ENCODE data around the gene MCUB. TPM values are rescaled to one million over a fixed set of nuclear protein-coding genes. Genes with fewer than 3 reads are reported as not detected.
A peak's percentile ranks its signal among the peaks of the same experiment; 100 is the strongest.

Gene MCUB
- total and polyA plus RNA-seq, 2 donors (not counting 3 experiments of a cell fraction or from before 2014, with no cell fraction given): 32.5 to 53.8 TPM

DNA sequence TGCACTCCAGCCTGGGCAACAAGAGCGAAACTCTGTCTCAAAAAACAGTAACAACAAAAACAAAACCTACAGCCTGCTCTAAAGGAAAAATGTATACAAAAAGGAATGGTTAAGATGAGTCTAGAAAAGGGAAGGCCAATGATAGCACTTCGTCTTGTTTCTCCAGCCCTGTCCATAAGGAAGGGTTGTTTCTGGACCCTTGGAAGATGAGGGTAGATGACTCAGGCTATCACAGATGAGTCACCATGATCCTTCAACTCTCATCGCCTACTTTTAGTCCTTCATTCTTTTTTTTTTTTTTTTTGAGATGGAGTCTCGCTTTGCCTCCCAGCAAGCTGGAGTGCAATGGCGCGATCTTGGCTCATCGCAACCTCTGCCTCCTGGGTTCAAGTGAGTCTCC lies 161.0 kb downstream of the MCUB start:
- H3K4me1 ChIP-seq (ENCODE audit: control insufficient read depth, extremely low read depth, insufficient read depth, low read length): no peaks in the 10 kb centered on the region
- peaks cover 0 to 2% of the 10 kb centered on the region in 2 experiments for H3K36me3 ChIP-seq (ENCODE audit: control insufficient read depth in 2 of 2, extremely low read depth in 1 of 2, insufficient read depth in 2 of 2, low read length in 2 of 2)
- H3K9me3 ChIP-seq (replicated peaks; ENCODE audit: control insufficient read depth, insufficient read depth, low read length): no peaks in the 10 kb centered on the region
- POLR2A ChIA-PET: no interaction called here
- H3K4me2 ChIP-seq (ENCODE audit: insufficient read depth, low read length): no peak overlapping the region
- dilution Hi-C loops (cut with MboI; ENCODE audit: extremely low pct_ligation_motif_present, low sequenced_read_pairs) (no loop called here), intact Hi-C loops (cut with micrococcal nuclease) (no loop called here)
- no peaks in the 10 kb centered on the region for H4K20me1 ChIP-seq (replicated peaks; ENCODE audit: control insufficient read depth, extremely low read depth, insufficient read depth, low read length)
- CTCF ChIA-PET: no interaction called here
- no peaks in the 10 kb centered on the region for H3K27me3 ChIP-seq (ENCODE audit: control insufficient read depth in 2 of 2, insufficient read depth in 2 of 2, low read length in 2 of 2)
- H2AFZ ChIP-seq (ENCODE audit: low read depth, low read length): no peak overlapping the region
- H3K9ac ChIP-seq (replicated peaks; ENCODE audit: extremely low read depth, insufficient read depth, low read length): no peak overlapping the region
- no peak overlapping the region for H3K27ac ChIP-seq (ENCODE audit: insufficient read depth, low read depth, low read length)
- FAIRE-seq (no peak), DNase-seq (ENCODE audit: low read depth, low spot score) (no peak)
- no TSS peak for BruUV-seq (replicated peaks)
- H3K79me2 ChIP-seq (ENCODE audit: control insufficient read depth, insufficient read depth, low read length): no peaks in the 10 kb centered on the region
- peak; percentile 45 for TF ChIP-seq JUN (IDR thresholded peaks at IDR 0.05; ENCODE audit: borderline replicate concordance, insufficient read depth, insufficient read length, low read depth)
- TF ChIP-seq GATA2 (IDR thresholded peaks at IDR 0.05; ENCODE audit: insufficient read depth, insufficient read length, low read depth, low read length): no peak
- peak; percentile 28 for TF ChIP-seq FOS (IDR thresholded peaks at IDR 0.05; ENCODE audit: borderline replicate concordance, insufficient read depth, low read length)
- TF ChIP-seq POLR2A (IDR thresholded peaks at IDR 0.05; ENCODE audit: low read depth, low read length): no peak
- H3K4me3 ChIP-seq (replicated peaks in 1 of 3; ENCODE audit: insufficient read depth in 1 of 3, low read depth in 1 of 3, low read length in 3 of 3): no peak overlapping the region
- H3K9me1 ChIP-seq (replicated peaks; ENCODE audit: control insufficient read depth, extremely low read depth, insufficient read depth, low read length): no peaks in the 10 kb centered on the region

DNA sequence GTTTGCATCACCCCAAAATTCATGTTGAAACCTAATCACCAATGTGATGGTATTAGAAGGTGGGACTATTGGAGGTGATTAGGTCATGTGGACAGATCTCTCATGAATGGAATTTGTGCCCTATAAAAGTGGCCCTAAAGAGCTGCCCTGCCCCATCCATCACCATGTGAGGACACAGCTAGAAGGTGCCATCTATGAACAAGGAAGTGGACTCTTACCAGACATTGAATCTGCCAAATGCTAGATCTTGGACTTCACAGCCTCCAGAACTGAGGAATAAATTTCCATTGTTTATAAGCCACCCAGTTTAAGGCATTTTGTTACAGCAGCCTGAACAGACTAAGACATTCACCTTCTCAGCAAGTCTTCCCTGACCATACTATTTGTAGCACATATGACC lies 162.3 kb downstream of the MCUB start:
- no TSS peak for BruUV-seq (replicated peaks)

More for the DNA sequence above, 162.3 kb downstream of the MCUB start:
- no peaks in the 10 kb centered on the region for H3K9me3 ChIP-seq (replicated peaks; ENCODE audit: control insufficient read depth, insufficient read depth, low read length)
- H3K9ac ChIP-seq (replicated peaks; ENCODE audit: extremely low read depth, insufficient read depth, low read length): no peak overlapping the region
- no peaks in the 10 kb centered on the region for H3K36me3 ChIP-seq (ENCODE audit: control insufficient read depth in 2 of 2, extremely low read depth in 1 of 2, insufficient read depth in 2 of 2, low read length in 2 of 2)
- no peaks in the 10 kb centered on the region for H3K79me2 ChIP-seq (ENCODE audit: control insufficient read depth, insufficient read depth, low read length)
- H2AFZ ChIP-seq (ENCODE audit: low read depth, low read length): no peak overlapping the region
- intact Hi-C loops (cut with micrococcal nuclease) (no loop called here), dilution Hi-C loops (cut with MboI; ENCODE audit: extremely low pct_ligation_motif_present, low sequenced_read_pairs) (no loop called here)
- ChIA-PET POLR2A (no interaction called here), CTCF (no interaction called here)
- H3K4me2 ChIP-seq (ENCODE audit: insufficient read depth, low read length): no peak overlapping the region
- H3K9me1 ChIP-seq (replicated peaks; ENCODE audit: control insufficient read depth, extremely low read depth, insufficient read depth, low read length): no peaks in the 10 kb centered on the region
- H4K20me1 ChIP-seq (replicated peaks; ENCODE audit: control insufficient read depth, extremely low read depth, insufficient read depth, low read length): no peaks in the 10 kb centered on the region
- H3K4me3 ChIP-seq (replicated peaks in 1 of 3; ENCODE audit: insufficient read depth in 1 of 3, low read depth in 1 of 3, low read length in 3 of 3): no peak overlapping the region
- FAIRE-seq (no peak), DNase-seq (ENCODE audit: low read depth, low spot score) (no peak)
- no peak overlapping the region for H3K27ac ChIP-seq (ENCODE audit: insufficient read depth, low read depth, low read length)
- TF ChIP-seq POLR2A (IDR thresholded peaks at IDR 0.05; ENCODE audit: low read depth, low read length) (no peak), JUN (IDR thresholded peaks at IDR 0.05; ENCODE audit: borderline replicate concordance, insufficient read depth, insufficient read length, low read depth) (no peak), EZH2 (IDR thresholded peaks at IDR 0.05; ENCODE audit: borderline replicate concordance, low read depth, low read length, severe bottlenecking) (no peak), POLR2AphosphoS5 (IDR thresholded peaks at IDR 0.05; ENCODE audit: insufficient read depth, low read depth, low read length) (no peak), GATA2 (IDR thresholded peaks at IDR 0.05; ENCODE audit: insufficient read depth, insufficient read length, low read depth, low read length) (no peak), MYC (IDR thresholded peaks at IDR 0.05; ENCODE audit: low read depth, low read length) (no peak), FOS (IDR thresholded peaks at IDR 0.05; ENCODE audit: borderline replicate concordance, insufficient read depth, low read length) (no peak)
- TF ChIP-seq, protein P1, sequence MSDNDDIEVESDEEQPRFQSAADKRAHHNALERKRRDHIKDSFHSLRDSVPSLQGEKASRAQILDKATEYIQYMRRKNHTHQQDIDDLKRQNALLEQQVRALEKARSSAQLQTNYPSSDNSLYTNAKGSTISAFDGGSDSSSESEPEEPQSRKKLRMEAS (IDR thresholded peaks at IDR 0.05; ENCODE audit: insufficient read depth, insufficient read length): no peak
- TF ChIP-seq, protein P2, sequence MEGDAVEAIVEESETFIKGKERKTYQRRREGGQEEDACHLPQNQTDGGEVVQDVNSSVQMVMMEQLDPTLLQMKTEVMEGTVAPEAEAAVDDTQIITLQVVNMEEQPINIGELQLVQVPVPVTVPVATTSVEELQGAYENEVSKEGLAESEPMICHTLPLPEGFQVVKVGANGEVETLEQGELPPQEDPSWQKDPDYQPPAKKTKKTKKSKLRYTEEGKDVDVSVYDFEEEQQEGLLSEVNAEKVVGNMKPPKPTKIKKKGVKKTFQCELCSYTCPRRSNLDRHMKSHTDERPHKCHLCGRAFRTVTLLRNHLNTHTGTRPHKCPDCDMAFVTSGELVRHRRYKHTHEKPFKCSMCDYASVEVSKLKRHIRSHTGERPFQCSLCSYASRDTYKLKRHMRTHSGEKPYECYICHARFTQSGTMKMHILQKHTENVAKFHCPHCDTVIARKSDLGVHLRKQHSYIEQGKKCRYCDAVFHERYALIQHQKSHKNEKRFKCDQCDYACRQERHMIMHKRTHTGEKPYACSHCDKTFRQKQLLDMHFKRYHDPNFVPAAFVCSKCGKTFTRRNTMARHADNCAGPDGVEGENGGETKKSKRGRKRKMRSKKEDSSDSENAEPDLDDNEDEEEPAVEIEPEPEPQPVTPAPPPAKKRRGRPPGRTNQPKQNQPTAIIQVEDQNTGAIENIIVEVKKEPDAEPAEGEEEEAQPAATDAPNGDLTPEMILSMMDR (IDR thresholded peaks at IDR 0.05; ENCODE audit: extremely low read depth in 1 of 2, insufficient read depth in 1 of 2, low read depth in 1 of 2, low read length in 2 of 2): no peak
- H3K27me3 ChIP-seq (ENCODE audit: control insufficient read depth in 2 of 2, insufficient read depth in 2 of 2, low read length in 2 of 2): no peaks in the 10 kb centered on the region
- no peaks in the 10 kb centered on the region for H3K4me1 ChIP-seq (ENCODE audit: control insufficient read depth, extremely low read depth, insufficient read depth, low read length)

All from endothelial cell of umbilical vein (primary cell).